T-helper 17 cell (primary cell): ENCODE data around the gene ITGB5. TPM values are rescaled to one million over a fixed set of nuclear protein-coding genes. Genes with fewer than 3 reads are reported as not detected.
"Not testable (repeated sequence)": the region's sequence is repeated elsewhere in the genome, so short reads cannot be mapped to it uniquely, and the experiment has no call there.

ENCODE experiments used
- ATAC-seq: fragments of 150-1000 bp; cut with Tn5 transposase; 2 replicates; pipeline ENCODE4 v1.10.0; 2021; ENCODE audit warnings: mild to moderate bottlenecking, moderate library complexity
- DNase-seq, 3 donors: peaks; one replicate each; pipeline versions ENCODE4 v3.0.0 to v3.0.0-alpha.2; 2020 to 2021
- H3K9me3 ChIP-seq: one replicate; pipeline ENCODE4 v1.7.0; 2013; ENCODE audit warnings: low read length, mild to moderate bottlenecking; ENCODE audit not compliant: control insufficient read depth, poor library complexity, severe bottlenecking
- H3K27ac Mint-ChIP-seq: one replicate; pipeline ENCODE4 v1.8.0; 2022; ENCODE audit warnings: mild to moderate bottlenecking, moderate library complexity, mixed read lengths
- H3K27me3 Mint-ChIP-seq: one replicate; pipeline ENCODE4 v1.8.0; 2022; ENCODE audit warnings: mixed read lengths
- H3K36me3 Mint-ChIP-seq: one replicate; pipeline ENCODE4 v1.8.0; 2022; ENCODE audit warnings: low read depth, mixed read lengths
- H3K4me1 Mint-ChIP-seq: one replicate; pipeline ENCODE4 v1.8.0; 2022; ENCODE audit warnings: mild to moderate bottlenecking, mixed read lengths
- H3K4me3 Mint-ChIP-seq: one replicate; pipeline ENCODE4 v1.8.0; 2022; ENCODE audit warnings: mild to moderate bottlenecking, moderate library complexity, mixed read lengths
- total RNA-seq, 4 donors: library from RNA in 2 of 4; stranded (reverse) in 2 of 4; gene quantifications; one replicate each; pipeline ENCODE4 v1.2.3 and lab custom pipeline; 2022 to 2026

ITGB5 gene
- total RNA-seq, 2 donors from 2014 or later: 3.1 to 61.3 TPM

DNA sequence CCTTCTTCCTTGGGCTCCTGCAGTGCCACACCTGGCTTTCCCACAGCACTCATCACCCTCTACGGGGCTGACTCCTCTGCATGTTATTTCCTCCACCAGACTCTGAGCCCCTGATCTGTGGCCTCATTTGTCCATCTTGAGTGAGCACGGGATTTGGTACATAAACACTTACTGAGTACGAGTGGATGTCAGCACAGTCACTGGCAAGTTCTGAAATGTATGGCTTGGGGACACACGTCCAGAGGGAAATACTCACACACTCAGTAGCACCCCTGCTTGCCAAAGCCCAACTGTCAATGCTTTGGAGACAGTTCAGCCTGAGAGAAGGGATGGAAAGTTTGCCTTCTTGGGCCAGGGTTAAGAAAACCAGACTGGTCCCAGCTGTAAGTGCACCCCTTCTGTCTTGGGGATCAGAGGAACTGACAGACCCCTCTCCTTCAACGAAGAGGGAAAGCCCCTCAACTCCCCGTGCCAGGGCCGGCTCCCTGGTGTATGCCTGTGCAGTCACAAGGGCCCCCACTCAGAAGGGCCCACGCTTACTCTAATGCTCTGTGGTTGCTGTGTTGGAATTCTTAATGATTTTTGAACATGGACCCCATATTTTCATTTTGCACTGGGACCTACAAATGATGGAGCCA, 85.0 kb downstream of the ITGB5 start:
- no peak overlapping the region for H3K4me3 Mint-ChIP-seq

DNA sequence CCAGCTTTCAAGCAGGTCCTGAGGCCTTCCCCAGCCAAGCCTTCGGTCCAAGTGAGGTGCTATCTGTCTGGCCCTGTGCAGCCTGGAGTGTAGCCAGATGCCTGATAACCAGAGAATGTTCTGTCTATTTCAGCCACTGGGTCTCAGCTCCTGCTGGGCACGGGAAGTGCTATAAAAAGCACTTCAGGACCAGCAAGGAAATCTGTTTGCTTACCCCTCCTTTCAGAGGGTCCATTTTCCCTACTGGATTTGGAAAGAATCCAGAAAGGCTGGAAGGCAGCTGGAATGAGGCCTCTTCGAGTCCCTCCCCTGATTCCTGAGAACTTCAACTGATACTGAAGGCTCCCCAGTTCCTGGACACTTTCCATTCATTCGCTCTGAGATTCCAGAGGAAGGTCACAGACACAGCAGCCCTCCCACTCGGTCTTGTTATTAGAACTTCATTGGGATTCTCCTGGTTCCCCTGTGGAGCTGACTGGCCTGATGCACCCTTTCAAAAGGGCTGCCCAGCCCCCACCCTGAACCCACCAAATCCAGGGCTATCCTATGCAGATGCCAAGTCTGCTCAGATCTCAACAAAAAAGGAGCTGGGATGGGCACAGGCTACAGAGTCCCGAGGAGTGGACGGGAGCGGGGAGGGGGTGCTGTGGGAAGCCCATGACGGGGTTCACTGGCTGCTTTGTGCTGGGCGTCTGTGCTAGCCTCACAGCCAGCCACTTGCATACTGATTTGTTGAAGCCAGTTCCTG, 86.5 kb downstream of the ITGB5 start:
- ATAC-seq (no peak), DNase-seq (no peak)
- no peaks in the 10 kb centered on the region for H3K9me3 ChIP-seq
- no peaks in the 10 kb centered on the region for H3K36me3 Mint-ChIP-seq
- no peak overlapping the region for H3K4me3 Mint-ChIP-seq
- no peaks in the 10 kb centered on the region for H3K4me1 Mint-ChIP-seq
- H3K27me3 Mint-ChIP-seq: peaks cover 37% of the 10 kb centered on the region
- no peak overlapping the region for H3K27ac Mint-ChIP-seq

More for the DNA sequence above, 85.0 kb downstream of the ITGB5 start:
- H3K36me3 Mint-ChIP-seq: no peaks in the 10 kb centered on the region
- peaks cover 32% of the 10 kb centered on the region for H3K27me3 Mint-ChIP-seq
- no peak overlapping the region for H3K27ac Mint-ChIP-seq
- DNase-seq (no peak), ATAC-seq (no peak)
- peaks cover 2% of the 10 kb centered on the region for H3K4me1 Mint-ChIP-seq
- H3K9me3 ChIP-seq: no peaks in the 10 kb centered on the region

DNA sequence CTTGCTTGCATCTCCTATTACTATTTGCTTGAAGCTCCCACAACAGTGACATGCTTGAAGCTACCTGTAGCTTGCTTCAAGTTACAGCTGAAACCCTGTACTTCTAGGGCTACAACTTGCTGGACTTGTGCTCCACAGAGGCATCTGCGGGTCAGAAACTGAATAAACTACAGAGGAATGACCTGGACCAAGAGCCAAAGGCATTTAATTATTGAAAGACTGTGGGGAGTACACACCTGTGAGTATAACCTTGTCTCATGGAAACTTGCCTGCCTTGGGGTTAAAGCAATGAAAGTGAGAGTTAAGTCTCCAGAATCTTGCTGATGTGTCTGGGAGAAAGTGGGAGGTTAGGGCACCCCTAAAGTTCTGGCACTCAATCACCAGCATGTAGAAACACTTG, 87.1 kb downstream of the ITGB5 start:
- ATAC-seq: no peak
- H3K4me1 Mint-ChIP-seq: no peaks in the 10 kb centered on the region
- no peaks in the 10 kb centered on the region for H3K36me3 Mint-ChIP-seq
- no peak overlapping the region for H3K4me3 Mint-ChIP-seq
- H3K27ac Mint-ChIP-seq: no peak overlapping the region
- no peaks in the 10 kb centered on the region for H3K9me3 ChIP-seq
- peaks cover 35% of the 10 kb centered on the region for H3K27me3 Mint-ChIP-seq
- DNase-seq: no peak

DNA sequence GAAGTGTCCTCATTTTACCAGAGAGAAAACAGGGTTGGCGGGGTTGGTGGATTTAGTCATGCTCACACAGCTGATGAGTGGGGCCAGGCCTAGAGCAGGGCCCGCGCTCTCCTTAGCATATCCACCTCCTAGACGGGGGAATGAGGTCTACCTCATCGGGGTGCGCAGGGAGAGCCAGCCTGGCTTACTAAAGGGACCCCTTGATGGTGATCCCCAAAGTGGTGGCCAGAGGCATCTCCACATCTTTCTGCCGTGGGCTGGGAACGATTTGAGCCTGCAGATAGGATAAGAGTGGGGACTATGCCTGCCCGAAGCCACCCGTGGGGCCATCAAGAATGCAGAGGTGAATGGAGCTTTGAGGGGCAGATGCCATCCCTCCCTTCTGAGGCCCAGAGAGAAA, 87.5 kb downstream of the ITGB5 start:
- Mint-ChIP-seq H3K4me1 (peaks cover 3% of the 10 kb centered on the region), H3K36me3 (no peaks in the 10 kb centered on the region), H3K27me3 (peaks cover 37% of the 10 kb centered on the region), H3K27ac (no peak overlapping the region), H3K4me3 (no peak overlapping the region)
- no peak for ATAC-seq
- DNase-seq: no peak
- H3K9me3 ChIP-seq: no peaks in the 10 kb centered on the region

DNA sequence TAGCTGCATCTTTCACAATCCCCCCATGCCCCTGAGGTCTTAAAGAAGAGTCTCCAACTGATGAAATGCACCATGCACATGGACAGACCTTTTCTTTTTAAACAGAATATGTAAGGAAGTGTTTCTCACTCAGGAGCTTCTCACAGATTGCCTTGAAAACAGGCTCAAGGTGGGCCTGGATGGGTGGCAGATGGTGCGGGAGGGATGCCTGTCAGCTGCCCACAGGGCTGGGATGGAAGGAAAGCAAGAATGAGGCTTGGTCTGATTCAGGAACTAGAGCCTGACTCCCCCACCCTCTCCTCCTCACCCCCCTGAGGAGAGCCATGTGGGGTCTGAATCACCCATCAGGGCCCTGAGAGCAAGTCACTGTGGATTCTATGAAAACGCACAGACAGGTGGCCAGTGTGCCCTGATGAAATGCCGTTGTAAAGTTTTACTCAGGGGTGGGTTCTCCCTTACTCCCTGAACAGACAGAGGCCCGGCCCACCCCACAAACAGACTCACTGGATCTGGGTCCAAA, 89.7 kb downstream of the ITGB5 start:
- H3K36me3 Mint-ChIP-seq: no peaks in the 10 kb centered on the region
- no peak for ATAC-seq
- H3K4me1 Mint-ChIP-seq: peaks cover 4% of the 10 kb centered on the region
- no peak overlapping the region for H3K4me3 Mint-ChIP-seq
- no peaks in the 10 kb centered on the region for H3K9me3 ChIP-seq
- no peak for DNase-seq
- no peak overlapping the region for H3K27ac Mint-ChIP-seq
- peaks cover 42% of the 10 kb centered on the region for H3K27me3 Mint-ChIP-seq

DNA sequence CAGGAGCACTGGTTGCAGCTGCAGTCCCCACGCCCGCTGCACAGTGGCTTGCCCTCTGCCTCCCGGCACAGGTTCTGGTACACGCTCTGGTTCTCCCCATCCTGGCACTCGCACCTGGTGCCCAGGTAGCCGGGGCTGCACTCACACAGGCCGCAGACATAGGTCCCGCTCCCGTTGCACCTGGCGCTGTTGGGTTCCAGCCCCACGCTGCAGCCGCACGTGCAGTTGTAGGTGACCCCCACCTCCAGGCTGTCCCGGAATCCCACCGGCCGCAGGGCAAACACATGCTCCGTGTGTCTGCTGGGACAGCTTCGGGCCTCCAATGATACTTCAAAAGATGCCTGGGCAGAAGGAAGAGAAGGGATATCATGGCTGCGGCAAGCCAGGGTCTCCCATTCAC, 90.7 kb downstream of the ITGB5 start:
- no peak for ATAC-seq
- no peak for DNase-seq
- no peaks in the 10 kb centered on the region for H3K9me3 ChIP-seq
- H3K27me3 Mint-ChIP-seq: peaks cover 36% of the 10 kb centered on the region
- no peaks in the 10 kb centered on the region for H3K36me3 Mint-ChIP-seq
- no peak overlapping the region for H3K27ac Mint-ChIP-seq
- no peak overlapping the region for H3K4me3 Mint-ChIP-seq
- peaks cover 4% of the 10 kb centered on the region for H3K4me1 Mint-ChIP-seq

DNA sequence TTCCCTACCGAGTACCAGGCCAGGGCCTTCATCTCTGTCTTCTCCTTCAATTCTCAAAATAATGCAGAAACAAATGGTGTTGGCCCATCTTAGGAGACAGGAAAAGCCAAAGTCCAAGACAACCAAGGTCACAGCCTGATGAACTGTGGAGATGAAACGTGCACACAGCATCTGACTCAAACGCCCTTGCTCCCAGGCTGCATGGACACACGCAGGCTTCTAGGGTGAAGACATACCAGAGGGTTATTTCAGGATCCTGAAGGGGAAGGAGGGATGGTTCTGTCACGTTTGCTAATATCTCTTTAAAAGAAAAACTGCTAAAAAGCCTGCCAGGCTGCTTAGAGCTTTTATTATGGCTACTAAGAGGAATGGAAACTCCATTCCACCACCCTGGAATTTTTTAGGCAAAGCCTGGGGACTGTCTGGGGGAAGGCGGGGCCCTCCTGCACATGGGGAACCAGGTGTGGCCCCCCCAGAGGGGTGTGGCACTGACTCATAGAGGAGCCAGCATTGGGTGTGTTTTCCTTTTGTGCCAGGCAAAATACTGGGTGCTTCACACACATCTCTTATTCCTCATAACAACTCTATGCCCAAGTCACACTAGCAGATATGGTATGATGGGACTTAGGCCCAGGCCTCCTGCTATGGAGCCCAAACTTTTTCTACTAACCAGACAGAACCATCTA, 94.0 kb downstream of the ITGB5 start:
- no peaks in the 10 kb centered on the region for H3K36me3 Mint-ChIP-seq
- H3K9me3 ChIP-seq: no peaks in the 10 kb centered on the region

DNA sequence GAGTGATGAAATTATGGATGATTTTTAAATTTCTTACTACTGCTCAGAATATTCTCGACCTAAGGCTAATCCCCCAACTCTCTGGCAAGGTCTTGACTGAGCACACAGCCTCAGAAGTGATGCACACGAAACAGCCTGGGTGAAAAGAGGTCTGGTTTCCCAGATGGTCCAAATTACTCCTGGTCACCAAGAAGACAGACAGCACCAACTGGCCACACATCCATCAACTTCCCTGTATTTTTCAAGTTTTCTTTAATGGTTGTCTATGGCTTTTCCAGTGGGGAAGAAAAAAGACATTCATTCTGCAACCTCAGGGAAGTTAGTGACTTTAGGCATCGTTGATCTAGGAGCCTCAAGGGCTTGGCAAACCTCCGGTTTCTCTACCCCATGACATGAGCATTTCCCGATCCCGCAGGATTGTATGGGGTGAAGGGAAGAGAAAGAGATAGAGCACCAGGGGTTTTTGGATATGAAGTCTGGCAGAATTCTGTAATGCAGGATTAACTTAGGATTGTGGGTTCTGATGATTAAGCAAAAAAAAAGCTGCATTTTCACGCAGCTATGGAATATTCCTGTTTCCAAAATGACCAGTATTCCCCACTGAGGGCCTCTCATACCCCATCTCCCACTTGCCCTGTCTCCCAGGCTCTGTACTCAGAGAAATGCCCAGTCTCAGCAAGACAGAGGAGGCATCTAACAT, 94.7 kb downstream of the ITGB5 start:
- DNase-seq (no peak), ATAC-seq (no peak)
- Mint-ChIP-seq H3K4me1 (peaks cover 4% of the 10 kb centered on the region), H3K36me3 (no peaks in the 10 kb centered on the region), H3K27ac (no peak overlapping the region), H3K27me3 (peaks cover 29% of the 10 kb centered on the region), H3K4me3 (no peak overlapping the region)
- H3K9me3 ChIP-seq: no peaks in the 10 kb centered on the region

More for the DNA sequence above, 94.0 kb downstream of the ITGB5 start:
- Mint-ChIP-seq H3K4me3 (no peak overlapping the region), H3K27me3 (peaks cover 29% of the 10 kb centered on the region), H3K4me1 (peaks cover 4% of the 10 kb centered on the region), H3K27ac (no peak overlapping the region)
- ATAC-seq (no peak), DNase-seq (no peak)

DNA sequence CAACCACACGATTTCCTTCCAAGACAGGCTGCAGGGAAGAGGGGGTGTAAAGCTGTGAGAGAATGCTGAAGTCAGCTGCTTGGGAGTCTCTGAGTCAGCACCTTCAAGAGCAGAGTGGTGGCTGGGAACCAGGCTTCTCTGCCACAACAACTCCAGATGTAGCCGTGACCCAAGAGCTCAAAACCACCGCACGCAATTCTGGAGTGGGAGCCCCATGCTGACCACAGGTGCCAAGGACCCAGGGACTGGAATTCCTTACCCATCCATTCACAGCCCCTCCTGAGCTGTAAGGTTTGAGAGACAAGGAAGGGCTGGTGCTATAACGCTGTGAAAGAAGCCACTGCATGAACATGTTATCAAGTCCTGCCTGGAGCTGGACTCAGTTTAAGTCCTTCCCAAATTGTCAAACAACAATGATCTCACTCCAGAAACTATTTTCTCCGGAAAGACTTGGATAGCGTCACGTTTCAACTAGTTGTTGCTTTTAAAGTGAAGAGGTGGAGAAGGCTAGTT, 95.5 kb downstream of the ITGB5 start:
- no peak for ATAC-seq
- no peak overlapping the region for H3K4me3 Mint-ChIP-seq
- H3K27me3 Mint-ChIP-seq: peaks cover 22% of the 10 kb centered on the region
- DNase-seq: no peak
- no peaks in the 10 kb centered on the region for H3K9me3 ChIP-seq
- peak overlapping the region; percentile 21 for H3K27ac Mint-ChIP-seq
- no peaks in the 10 kb centered on the region for H3K36me3 Mint-ChIP-seq
- peaks cover 4% of the 10 kb centered on the region for H3K4me1 Mint-ChIP-seq

DNA sequence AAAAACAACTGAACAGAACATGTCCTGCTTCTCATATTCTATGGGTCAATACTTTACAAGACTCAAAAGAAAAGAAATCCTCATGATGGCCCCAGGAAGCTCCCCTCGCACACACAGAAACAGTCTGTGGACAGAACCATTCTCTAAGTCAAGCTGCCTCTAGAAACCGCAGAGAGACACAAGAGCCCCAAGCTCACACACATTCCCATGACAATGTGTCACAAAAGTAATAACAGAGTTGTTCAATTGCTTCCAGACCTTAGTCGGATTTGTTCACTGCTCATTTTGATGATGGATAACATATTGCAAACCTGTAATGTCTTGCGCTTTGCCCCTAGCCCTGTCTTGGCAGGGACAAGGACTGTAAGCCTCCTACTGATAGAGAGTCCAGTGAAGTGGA, 96.0 kb downstream of the ITGB5 start:
- peaks cover 18% of the 10 kb centered on the region for H3K27me3 Mint-ChIP-seq
- ATAC-seq (no peak), DNase-seq (no peak)
- H3K36me3 Mint-ChIP-seq: no peaks in the 10 kb centered on the region
- H3K4me1 Mint-ChIP-seq: peaks cover 4% of the 10 kb centered on the region
- no peak overlapping the region for H3K4me3 Mint-ChIP-seq
- no peaks in the 10 kb centered on the region for H3K9me3 ChIP-seq
- H3K27ac Mint-ChIP-seq: peak overlapping the region; percentile 21

DNA sequence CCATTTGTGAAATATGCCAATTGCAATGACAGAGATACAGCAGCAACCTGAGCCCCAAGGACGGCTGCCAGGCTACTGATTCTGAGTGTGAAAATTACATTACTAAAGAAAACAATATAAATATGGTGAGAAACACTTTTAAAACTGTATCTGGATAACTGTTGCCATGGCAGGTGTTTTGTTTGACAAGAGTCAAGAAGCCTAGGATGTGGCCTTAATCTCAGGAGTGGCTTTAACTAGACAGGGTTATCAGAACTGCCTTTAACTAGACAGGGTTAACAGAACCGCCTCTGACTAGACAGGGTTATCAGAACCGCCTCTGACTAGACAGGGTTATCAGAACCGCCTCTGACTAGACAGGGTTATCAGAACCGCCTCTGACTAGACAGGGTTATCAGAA, 98.1 kb downstream of the ITGB5 start:
- H3K36me3 Mint-ChIP-seq, ATAC-seq, H3K27ac Mint-ChIP-seq, H3K4me1 Mint-ChIP-seq, H3K4me3 Mint-ChIP-seq, DNase-seq, H3K27me3 Mint-ChIP-seq, H3K9me3 ChIP-seq: not testable (repeated sequence)

DNA sequence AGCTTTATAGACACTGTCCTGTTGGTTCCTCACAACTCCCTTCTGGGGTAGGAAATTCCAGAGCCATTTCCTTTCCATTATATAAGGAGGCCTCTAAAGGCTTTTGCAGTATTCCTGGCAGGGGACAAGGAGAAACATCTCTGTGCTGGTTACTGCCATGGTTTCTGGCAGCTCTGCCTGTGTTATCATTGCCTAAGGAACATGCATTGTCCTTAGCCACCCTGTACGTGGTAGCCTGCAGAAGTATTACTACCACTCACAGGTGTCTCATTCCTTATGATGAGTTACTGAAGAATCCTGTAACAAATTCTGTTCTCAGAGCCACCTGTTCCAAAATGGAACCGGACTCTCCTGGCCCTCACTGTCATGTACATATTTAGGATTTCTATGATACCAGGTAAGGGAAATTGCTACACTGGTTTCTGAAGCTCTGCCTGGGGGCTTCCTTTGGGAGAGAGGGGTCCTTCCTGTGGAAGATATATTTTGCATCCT, 98.9 kb downstream of the ITGB5 start:
- Mint-ChIP-seq H3K27ac (no peak overlapping the region), H3K36me3 (no peaks in the 10 kb centered on the region), H3K4me1 (no peaks in the 10 kb centered on the region), H3K27me3 (no peaks in the 10 kb centered on the region), H3K4me3 (no peak overlapping the region)
- no peaks in the 10 kb centered on the region for H3K9me3 ChIP-seq
- no peak for DNase-seq
- no peak for ATAC-seq
